IPS DF 6.9 (cell line): ENCODE results near the gene EIF4H.
"Not testable (repeated sequence)": the region's sequence is repeated elsewhere in the genome, so short reads cannot be mapped to it uniquely, and the experiment has no call there.

Experiments used
- DNase-seq: peaks from one replicate; pipeline ENCODE4 v3.0.0-alpha.2; 2013; ENCODE audit warnings: low read depth, low spot score
- H3K27ac ChIP-seq: one replicate; pipeline ENCODE4 v1.5.1; 2013; ENCODE audit warnings: low read length, control low read depth
- H3K27me3 ChIP-seq: 2 replicates; pipeline ENCODE4 v1.6.1; 2013; ENCODE audit warnings: mild to moderate bottlenecking, low read length; ENCODE audit not compliant: control insufficient read depth, insufficient read depth
- H3K36me3 ChIP-seq: 2 replicates; pipeline ENCODE4 v1.6.1; 2013; ENCODE audit warnings: low read length; ENCODE audit not compliant: control insufficient read depth, insufficient read depth
- H3K4me1 ChIP-seq: 2 replicates; pipeline ENCODE4 v1.6.1; 2013; ENCODE audit warnings: low read length; ENCODE audit not compliant: control insufficient read depth, insufficient read depth
- H3K4me3 ChIP-seq: 2 replicates; pipeline ENCODE4 v1.5.1; 2013; ENCODE audit warnings: mild to moderate bottlenecking, low read length
- H3K9me3 ChIP-seq: 2 replicates; pipeline ENCODE4 v1.6.1; 2013; ENCODE audit warnings: low read length, inconsistent platforms; ENCODE audit not compliant: control insufficient read depth, insufficient read depth
- WGBS: extraction: QIAGEN DNeasy Blood & Tissue Kit; methylation state at CpG from one replicate; pipeline ENCODE4 v1.1.7; 2013; ENCODE audit warnings: mixed read lengths, missing lambda C conversion rate; ENCODE audit not compliant: insufficient read length, insufficient coverage; 5-methylcytosine and 5-hydroxymethylcytosine counted together

EIF4H gene

GRCh38 chr7:74223711-74224510 is 49.8 kb downstream of the EIF4H start:
- no peak for DNase-seq
- Histone ChIP-seq H3K4me3 (no peak overlapping the region), H3K36me3 (0 out of 2 replicates have a peak, but pooled peaks cover 3% of the 10 kb centered on the region), H3K27me3 (no peaks in the 10 kb centered on the region), H3K4me1 (no peaks in the 10 kb centered on the region), H3K9me3 (no peaks in the 10 kb centered on the region), H3K27ac (no peak overlapping the region)
- WGBS, result no CpG with 5 or more reads among the region's 18 CpGs

- Histone ChIP-seq H3K27ac (no peak overlapping the region), H3K4me3 (no peak overlapping the region)
- WGBS, result no CpG with 5 or more reads among the region's 12 CpGs
Observed at GRCh38 chr7:74224511-74224832, 50.3 kb downstream of the EIF4H start.

GRCh38 chr7:74224907-74225306 is 50.8 kb downstream of the EIF4H start:
- H3K9me3 ChIP-seq, H3K27ac ChIP-seq, H3K4me1 ChIP-seq, H3K4me3 ChIP-seq, H3K36me3 ChIP-seq, DNase-seq, H3K27me3 ChIP-seq: not testable (repeated sequence)
- no CpG with 5 or more reads among the region's 13 CpGs for WGBS

More at GRCh38 chr7:74224511-74224832, 50.3 kb downstream of the EIF4H start:
- 0 out of 2 replicates have a peak, but pooled peaks cover 5% of the 10 kb centered on the region for H3K36me3 ChIP-seq
- DNase-seq, result no peak
- H3K4me1 ChIP-seq, result no peaks in the 10 kb centered on the region
- no peaks in the 10 kb centered on the region for H3K9me3 ChIP-seq
- no peaks in the 10 kb centered on the region for H3K27me3 ChIP-seq

- Histone ChIP-seq H3K9me3 (no peaks in the 10 kb centered on the region), H3K4me3 (no peak overlapping the region), H3K36me3 (peaks cover 7% of the 10 kb centered on the region; the same call in 1 of the 2 replicates), H3K4me1 (no peaks in the 10 kb centered on the region), H3K27me3 (no peaks in the 10 kb centered on the region), H3K27ac (no peak overlapping the region)
- no CpG with 5 or more reads among the region's 12 CpGs for WGBS
- DNase-seq, result no peak
Observed at GRCh38 chr7:74225400-74225799, 51.2 kb downstream of the EIF4H start.

- no CpG with 5 or more reads among the region's 5 CpGs for WGBS
- H3K27ac ChIP-seq, result no peak overlapping the region
- no peak for DNase-seq
Observed at GRCh38 chr7:74226633-74227032, 52.5 kb downstream of the EIF4H start.

GRCh38 chr7:74228951-74229900 is 55.1 kb downstream of the EIF4H start:
- Histone ChIP-seq H3K4me3 (no peak overlapping the region), H3K27me3 (no peaks in the 10 kb centered on the region), H3K27ac (no peak overlapping the region), H3K36me3 (peaks cover 30% of the 10 kb centered on the region; the same call in 1 of the 2 replicates), H3K9me3 (no peaks in the 10 kb centered on the region), H3K4me1 (no peaks in the 10 kb centered on the region)
- DNase-seq, result no peak
- WGBS, result no CpG with 5 or more reads among the region's 9 CpGs

More at GRCh38 chr7:74226633-74227032, 52.5 kb downstream of the EIF4H start:
- no peaks in the 10 kb centered on the region for H3K4me1 ChIP-seq
- no peaks in the 10 kb centered on the region for H3K9me3 ChIP-seq
- peaks cover 15% of the 10 kb centered on the region; the same call in 1 of the 2 replicates for H3K36me3 ChIP-seq
- no peak overlapping the region for H3K4me3 ChIP-seq
- H3K27me3 ChIP-seq, result no peaks in the 10 kb centered on the region

- Histone ChIP-seq H3K4me3 (no peak overlapping the region), H3K27me3 (no peaks in the 10 kb centered on the region), H3K4me1 (no peaks in the 10 kb centered on the region), H3K36me3 (peaks cover 35% of the 10 kb centered on the region), H3K27ac (no peak overlapping the region), H3K9me3 (no peaks in the 10 kb centered on the region)
- no CpG with 5 or more reads among the region's 15 CpGs for WGBS
- DNase-seq, result no peak
Observed at GRCh38 chr7:74230446-74231231, 56.5 kb downstream of the EIF4H start.

GRCh38 chr7:74231232-74231590 is 57.1 kb downstream of the EIF4H start:
- no CpG with 5 or more reads among the region's 12 CpGs for WGBS
- H3K27ac ChIP-seq, result no peak overlapping the region
- H3K36me3 ChIP-seq, result peaks cover 41% of the 10 kb centered on the region
- H3K4me1 ChIP-seq, result no peaks in the 10 kb centered on the region
- no peaks in the 10 kb centered on the region for H3K9me3 ChIP-seq
- DNase-seq, result no peak
- H3K27me3 ChIP-seq, result no peaks in the 10 kb centered on the region
- no peak overlapping the region for H3K4me3 ChIP-seq

GRCh38 chr7:74233655-74234285 is 59.6 kb downstream of the EIF4H start:
- no peaks in the 10 kb centered on the region for H3K4me1 ChIP-seq

More at GRCh38 chr7:74233655-74234285, 59.6 kb downstream of the EIF4H start:
- no peak overlapping the region for H3K4me3 ChIP-seq
- H3K9me3 ChIP-seq, result no peaks in the 10 kb centered on the region
- DNase-seq, result no peak
- H3K27ac ChIP-seq, result no peak overlapping the region
- no peaks in the 10 kb centered on the region for H3K27me3 ChIP-seq
- peaks cover 57% of the 10 kb centered on the region for H3K36me3 ChIP-seq
- no CpG with 5 or more reads among the region's 13 CpGs for WGBS
